K562 (cell line): ENCODE data around the gene HAPSTR1. TPM values are rescaled to one million over a fixed set of nuclear protein-coding genes. Genes with fewer than 3 reads are reported as not detected.

Experiments
- ATAC-seq: fragments of 200-7000 bp; cut with Tn5 transposase; 3 replicates; pipeline ENCODE4 v1.9.1; 2020; ENCODE audit warnings: moderate library complexity
- BruUV-seq: library from RNA; stranded (reverse); fragments of 400-500 nt; replicated peaks from 2 replicates; lab custom pipeline; 2021; lab: Mats Ljungman, UMichigan
- CTCF ChIA-PET: fragments of 300-600 bp; formaldehyde crosslinking; extraction: SDS; loops from one replicate; lab custom pipeline; 2021; ENCODE audit warnings: low intra/inter-chr PET ratio; lab: Yijun Ruan, JAX
- POLR2A ChIA-PET: fragments of 300-600, 350-650 bp; sonication (Branson Sonifier 250); formaldehyde crosslinking; extraction: SDS; loops from one replicate; lab custom pipeline; 2021; ENCODE audit warnings: antibody characterized with exemption, inconsistent platforms; lab: Yijun Ruan, JAX
- DNase-seq, 4 experiments: peaks; one replicate each; pipeline versions ENCODE4 v3.0.0 to v3.0.0-alpha.2; 2011 to 2018; ENCODE audit warnings: low spot score in 3 of 4, mixed read lengths in 3 of 4; ENCODE audit errors: extremely low read depth in 1 of 4
- FAIRE-seq: peaks from 2 replicates; lab custom pipeline; 2011; peaks lifted over from hg19 to GRCh38; lab: Jason Lieb, UNC
- H2AFZ ChIP-seq: 2 replicates; pipeline ENCODE4 v1.6.0; 2011; ENCODE audit warnings: low read depth, low read length, control low read depth, inconsistent platforms
- H3K27ac ChIP-seq: fragments of 200-600 bp; 3 replicates; pipeline ENCODE4 v1.8.0; 2011; ENCODE audit warnings: low read depth, mild to moderate bottlenecking, control low read depth, inconsistent platforms, low read length, moderate library complexity, mixed read lengths; ENCODE audit errors: extremely low read depth
- H3K27me3 ChIP-seq, 2 experiments: fragments of 300-600 bp in 1 of 2; 2 replicates in 1 of 2; 3 replicates in 1 of 2; pipeline versions ENCODE4 v1.6.0 to v1.8.0; 2011; ENCODE audit warnings: inconsistent platforms in 2 of 2, low read length in 2 of 2, mild to moderate bottlenecking in 1 of 2, mixed read lengths in 1 of 2, moderate library complexity in 1 of 2; ENCODE audit not compliant: control insufficient read depth in 2 of 2, insufficient read depth in 2 of 2
- H3K36me3 ChIP-seq: fragments of 300-600 bp; 3 replicates; pipeline ENCODE4 v1.8.0; 2011; ENCODE audit warnings: mild to moderate bottlenecking, low read length, inconsistent platforms; ENCODE audit not compliant: control insufficient read depth, insufficient read depth
- H3K4me1 ChIP-seq, 2 experiments: fragments of 200-600 bp in 1 of 2; replicated peaks in 1 of 2; 2 replicates in 1 of 2; 3 replicates in 1 of 2; pipeline versions ENCODE4 v1.5.1 to v1.8.0; 2011; ENCODE audit warnings: inconsistent platforms in 2 of 2, low read length in 2 of 2, mild to moderate bottlenecking in 1 of 2, mixed read lengths in 1 of 2, moderate library complexity in 1 of 2; ENCODE audit not compliant: control insufficient read depth in 2 of 2, insufficient read depth in 2 of 2
- H3K4me2 ChIP-seq: 2 replicates; pipeline ENCODE4 v1.6.1; 2011; ENCODE audit warnings: low read length, control low read depth, inconsistent platforms, mixed read lengths; ENCODE audit not compliant: insufficient read depth
- H3K4me3 ChIP-seq: fragments of 200-600 bp; sonication (generic), shearing (Covaris generic); 2 replicates; pipeline ENCODE4 v1.5.1; 2016; ENCODE audit warnings: control low read depth, inconsistent platforms
- H3K79me2 ChIP-seq: fragments of 200-600 bp; 3 replicates; pipeline ENCODE4 v1.8.0; 2011; ENCODE audit warnings: low read length, inconsistent platforms; ENCODE audit not compliant: control insufficient read depth, insufficient read depth
- H3K9ac ChIP-seq, 2 experiments: 2 replicates each; pipeline versions ENCODE4 v1.6.0 to v1.6.1; 2011; ENCODE audit warnings: low read depth in 2 of 2, low read length in 2 of 2, control low read depth in 1 of 2, inconsistent platforms in 1 of 2, mild to moderate bottlenecking in 1 of 2, mixed read lengths in 1 of 2; ENCODE audit not compliant: insufficient read depth in 1 of 2
- H3K9me1 ChIP-seq: one replicate; pipeline ENCODE4 v1.6.0; 2011; ENCODE audit warnings: inconsistent platforms, mild to moderate bottlenecking, low read length, moderate library complexity; ENCODE audit not compliant: control insufficient read depth, insufficient read depth
- H3K9me3 ChIP-seq: replicated peaks from 2 replicates; pipeline ENCODE4 v1.5.1; 2011; ENCODE audit warnings: low read depth, low read length, inconsistent platforms; ENCODE audit not compliant: control insufficient read depth, insufficient read depth
- H4K20me1 ChIP-seq: replicated peaks from 2 replicates; pipeline ENCODE4 v1.6.1; 2011; ENCODE audit warnings: low read length, inconsistent platforms, mixed read lengths; ENCODE audit not compliant: control insufficient read depth, insufficient read depth
- POLR2G ChIP-seq: fragments of 200-400 bp; formaldehyde crosslinking; IDR thresholded peaks from 2 replicates; pipeline ENCODE4 v1.6.1; 2017; ENCODE audit warnings: low read depth, mild to moderate bottlenecking, antibody characterized with exemption, low read length, moderate library complexity
- RBBP5 ChIP-seq: fragments of 200-600 bp; sonication (generic); IDR thresholded peaks from 2 replicates; pipeline ENCODE4 v1.6.1; 2012; ENCODE audit warnings: borderline replicate concordance, mild to moderate bottlenecking, low read length, control low read depth, inconsistent platforms; ENCODE audit not compliant: insufficient read depth, poor library complexity, severe bottlenecking
- SOX6 ChIP-seq: fragments of 450-650 bp; IDR thresholded peaks from 2 replicates; pipeline ENCODE4 v1.6.1; 2014; ENCODE audit warnings: mild to moderate bottlenecking
- SRSF7 ChIP-seq: fragments of 200-400 bp; formaldehyde crosslinking; optimal IDR thresholded peaks from 2 replicates; pipeline ENCODE3; 2017; ENCODE audit warnings: mild to moderate bottlenecking, low read depth, low read length
- STAG1 ChIP-seq: sonication (generic); formaldehyde crosslinking; IDR thresholded peaks from 2 replicates; pipeline ENCODE4 v1.5.0; 2020; ENCODE audit warnings: missing genetic modification reagents, borderline replicate concordance
- ZBTB5 ChIP-seq: fragments of 450-650 bp; IDR thresholded peaks from 2 replicates; pipeline ENCODE4 v1.6.1; 2017; ENCODE audit warnings: antibody characterized with exemption
- ZBTB8A ChIP-seq: fragments of 450-650 bp; IDR thresholded peaks from 2 replicates; pipeline ENCODE4 v1.6.1; 2018; ENCODE audit warnings: mild to moderate bottlenecking, moderate library complexity; ENCODE audit not compliant: partially characterized antibody
- ZNF75A ChIP-seq: fragments of 450-650 bp; formaldehyde crosslinking; IDR thresholded peaks from 2 replicates; pipeline ENCODE4 v1.4.0; 2020; ENCODE audit warnings: mild to moderate bottlenecking
- WGBS: fragments of 100-300 bp; shearing (Covaris generic); methylation state at CpG from one replicate; pipeline ENCODE4 v1.1.6; 2016; ENCODE audit warnings: low coverage, mixed read lengths; ENCODE audit not compliant: insufficient coverage; ENCODE audit errors: missing lambda C conversion rate; 5-methylcytosine and 5-hydroxymethylcytosine counted together
- in situ Hi-C: fragments of 300-500 bp; cut with MboI; formaldehyde crosslinking; loops from 4 replicates; pipeline ENCODE4 v1.15.0; 2018; ENCODE audit warnings: inconsistent platforms, mixed read lengths
- intact Hi-C: fragments of 100-400 bp; cut with micrococcal nuclease; formaldehyde crosslinking; loops from 2 replicates; pipeline ENCODE4 v1.14.2; 2022
- polyA plus RNA-seq, 8 experiments: library from polyadenylated mRNA; depleted of rRNA in 4 of 8; stranded (reverse) in 5 of 8; unstranded in 3 of 8; fragments of >200 nt; fragmentation: Nextera tagmentation in 2 of 8; fragmentation: Illumina TruSeq in 1 of 8; extraction: Ambion mirVana in 2 of 8; extraction: Trizol in 1 of 8; gene quantifications; 2 replicates each; pipeline versions ENCODE4 v1.2.1 to v1.2.3, GENCODE V29; 2011 to 2014; ENCODE audit warnings: inconsistent platforms in 1 of 8, missing spikeins in 1 of 8
- total RNA-seq, 7 experiments: library from RNA; depleted of rRNA in 6 of 7; stranded (reverse); fragments of >200 nt in 6 of 7; fragmentation: Illumina TruSeq in 2 of 7; extraction: Trizol in 2 of 7; gene quantifications; 2 replicates each; pipeline versions ENCODE4 v1.2.1 to v1.2.3, GENCODE V29; 2011 to 2021; ENCODE audit warnings: low replicate concordance in 1 of 7

The HAPSTR1 gene
- total and polyA plus RNA-seq, 9 of the 15 experiments (the other 6 are each of a cell fraction or from before 2014, with no cell fraction given): 10.8 to 67.9 (median 36.5) TPM

GRCh38 chr16:9115277-9115676, 23.8 kb downstream of the HAPSTR1 start:
- Histone ChIP-seq H3K27me3 (no peaks in the 10 kb centered on the region), H4K20me1 (peaks cover 45% of the 10 kb centered on the region), H3K9me1 (peaks cover 6% of the 10 kb centered on the region), H3K4me2 (no peak overlapping the region), H3K27ac (no peak overlapping the region), H3K36me3 (peaks cover 99% of the 10 kb centered on the region), H3K79me2 (peaks cover 90% of the 10 kb centered on the region), H3K4me3 (no peak overlapping the region), H3K4me1 (peaks cover 3 to 9% of the 10 kb centered on the region in 2 experiments; a peak in 3 of 5 replicates), H2AFZ (no peak overlapping the region), H3K9me3 (no peaks in the 10 kb centered on the region), H3K9ac (no peak overlapping the region)
- in situ Hi-C loops: no loop called here
- TF ChIP-seq ZBTB5: no peak
- no peak for TF ChIP-seq ZBTB8A
- no peak for TF ChIP-seq RBBP5
- 0 out of 2 replicates have a peak, but pooled peaks have one; percentile 30 for TF ChIP-seq POLR2G
- TF ChIP-seq STAG1 (CRISPR knock-in tag): no peak
- TF ChIP-seq SOX6: no peak
- TF ChIP-seq ZNF75A (CRISPR knock-in tag): no peak
- no peak for TF ChIP-seq SRSF7
- ChIA-PET POLR2A (interaction anchor here (0.6 to 0.7 kb wide), 2 partner anchors 13 to 163 kb away, joined by 3 read pairs; no protein-coding TSS in a partner anchor), CTCF (no interaction called here)
- 95% methylated on average over 3 of the region's 3 CpGs for WGBS
- ATAC-seq (no peak), DNase-seq (no peak), FAIRE-seq (no peak)
- BruUV-seq: no TSS peak
- intact Hi-C loops: no loop called here
